HEK293 (cell line): Measurements from ENCODE around the gene PTP4A1.

Experiments
- CTCF ChIA-PET: fragments of 350-600 bp; formaldehyde crosslinking; extraction: SDS; loops from one replicate; lab custom pipeline; 2021; ENCODE audit warnings: antibody characterized with exemption; lab: Yijun Ruan, JAX
- POLR2A ChIA-PET: fragments of 300-600 bp; formaldehyde crosslinking; extraction: SDS; loops from one replicate; lab custom pipeline; 2020; ENCODE audit warnings: antibody characterized with exemption, inconsistent platforms; lab: Yijun Ruan, JAX
- H3K27ac ChIP-seq: fragments of 200-500 bp; sonication (Bioruptor generic); 2 replicates; pipeline ENCODE4 v1.5.1; 2014; ENCODE audit warnings: low read depth, low read length, control low read depth, inconsistent platforms; ENCODE audit errors: extremely low read depth
- H3K36me3 ChIP-seq, 2 experiments: fragments of 200-500 bp in 1 of 2; sonication (Bioruptor generic) in 1 of 2; 1 replicate in 1 of 2; 2 replicates in 1 of 2; pipeline ENCODE4 v1.5.1; 2014 to 2017; ENCODE audit warnings: inconsistent platforms in 2 of 2, low read length in 2 of 2; ENCODE audit not compliant: control insufficient read depth in 2 of 2, insufficient read depth in 1 of 2
- H3K4me1 ChIP-seq: fragments of 200-500 bp; sonication (Bioruptor generic); 2 replicates; pipeline ENCODE4 v1.5.1; 2014; ENCODE audit warnings: mild to moderate bottlenecking, low read length, inconsistent platforms; ENCODE audit not compliant: control insufficient read depth, insufficient read depth
- H3K4me3 ChIP-seq: 2 replicates; pipeline ENCODE4 v1.5.1; 2011; ENCODE audit warnings: low read depth, mild to moderate bottlenecking, control low read depth, low read length, moderate library complexity
- H3K9me3 ChIP-seq: fragments of 200-500 bp; sonication (Bioruptor generic); 2 replicates; pipeline ENCODE4 v1.5.1; 2014; ENCODE audit warnings: low read depth, low read length, inconsistent platforms; ENCODE audit not compliant: control insufficient read depth, insufficient read depth
- BCL11A ChIP-seq: fragments of 450-650 bp; formaldehyde crosslinking; IDR thresholded peaks from 2 replicates; pipeline ENCODE4 v1.5.1; 2016; ENCODE audit warnings: low read depth, missing biosample characterization, missing genetic modification characterization
- KLF9 ChIP-seq: fragments of 450-650 bp; formaldehyde crosslinking; IDR thresholded peaks from 2 replicates; pipeline ENCODE4 v1.5.1; 2016; ENCODE audit warnings: missing biosample characterization, missing genetic modification characterization, low read depth
- OSR2 ChIP-seq: fragments of 450-650 bp; formaldehyde crosslinking; IDR thresholded peaks from 2 replicates; pipeline ENCODE4 v1.5.1; 2016; ENCODE audit warnings: missing biosample characterization, missing genetic modification characterization
- OVOL3 ChIP-seq: fragments of 450-650 bp; formaldehyde crosslinking; IDR thresholded peaks from 2 replicates; pipeline ENCODE4 v1.5.1; 2016; ENCODE audit warnings: missing biosample characterization, missing genetic modification characterization
- SETDB1 ChIP-seq: IDR thresholded peaks from one replicate; pipeline ENCODE4 v1.6.1; 2017; ENCODE audit warnings: mild to moderate bottlenecking, low read length, moderate library complexity, mixed read lengths; ENCODE audit not compliant: insufficient read length
- SP3 ChIP-seq: fragments of 450-650 bp; formaldehyde crosslinking; IDR thresholded peaks from 2 replicates; pipeline ENCODE4 v1.5.1; 2016; ENCODE audit warnings: missing biosample characterization, missing genetic modification characterization
- TRIM28 ChIP-seq: IDR thresholded peaks from 2 replicates; pipeline ENCODE4 v1.6.1; 2011; ENCODE audit warnings: low read length, control low read depth, borderline replicate concordance
- ZBTB17 ChIP-seq: fragments of 450-650 bp; formaldehyde crosslinking; IDR thresholded peaks from 2 replicates; pipeline ENCODE4 v1.5.1; 2016; ENCODE audit warnings: missing biosample characterization, missing genetic modification characterization
- ZBTB20 ChIP-seq: fragments of 450-650 bp; formaldehyde crosslinking; IDR thresholded peaks from 2 replicates; pipeline ENCODE4 v1.5.1; 2016; ENCODE audit warnings: missing biosample characterization, missing genetic modification characterization
- ZEB2 ChIP-seq: fragments of 450-650 bp; formaldehyde crosslinking; IDR thresholded peaks from 2 replicates; pipeline ENCODE4 v1.5.1; 2016; ENCODE audit warnings: missing biosample characterization, missing genetic modification characterization
- ZFHX2 ChIP-seq: fragments of 450-650 bp; formaldehyde crosslinking; conservative IDR thresholded peaks from 2 replicates; pipeline ENCODE4 v1.5.1; 2016; ENCODE audit warnings: missing biosample characterization, missing genetic modification characterization
- ZIC2 ChIP-seq: fragments of 450-650 bp; formaldehyde crosslinking; IDR thresholded peaks from 2 replicates; pipeline ENCODE4 v1.5.1; 2016; ENCODE audit warnings: missing biosample characterization, missing genetic modification characterization
- ZNF121 ChIP-seq: fragments of 450-650 bp; formaldehyde crosslinking; IDR thresholded peaks from 2 replicates; pipeline ENCODE4 v1.5.1; 2016; ENCODE audit warnings: missing biosample characterization, missing genetic modification characterization
- ZNF169 ChIP-seq: fragments of 450-650 bp; formaldehyde crosslinking; IDR thresholded peaks from 2 replicates; pipeline ENCODE4 v1.5.1; 2016; ENCODE audit warnings: missing biosample characterization, missing genetic modification characterization
- ZNF2 ChIP-seq: fragments of 450-650 bp; formaldehyde crosslinking; IDR thresholded peaks from 2 replicates; pipeline ENCODE4 v1.5.1; 2016; ENCODE audit warnings: missing biosample characterization, missing genetic modification characterization
- ZNF341 ChIP-seq: fragments of 450-650 bp; formaldehyde crosslinking; IDR thresholded peaks from 2 replicates; pipeline ENCODE4; 2016; ENCODE audit warnings: low read depth, missing biosample characterization, missing genetic modification characterization
- ZNF501 ChIP-seq: fragments of 450-650 bp; formaldehyde crosslinking; IDR thresholded peaks from 2 replicates; pipeline ENCODE4 v1.5.1; 2016; ENCODE audit warnings: missing biosample characterization, missing genetic modification characterization
- ZNF510 ChIP-seq: fragments of 450-650 bp; formaldehyde crosslinking; IDR thresholded peaks from 2 replicates; pipeline ENCODE4 v1.5.1; 2018; ENCODE audit warnings: mild to moderate bottlenecking, missing genetic modification characterization, missing biosample characterization; ENCODE audit not compliant: insufficient replicate concordance
- ZNF518A ChIP-seq: fragments of 450-650 bp; formaldehyde crosslinking; conservative IDR thresholded peaks from 2 replicates; pipeline ENCODE4 v1.5.1; 2016; ENCODE audit warnings: low read depth, missing biosample characterization, missing genetic modification characterization
- ZNF521 ChIP-seq: fragments of 450-650 bp; formaldehyde crosslinking; IDR thresholded peaks from 2 replicates; pipeline ENCODE4 v1.5.1; 2017; ENCODE audit warnings: missing biosample characterization, mild to moderate bottlenecking, missing genetic modification characterization
- ZNF558 ChIP-seq: fragments of 450-650 bp; formaldehyde crosslinking; IDR thresholded peaks from 2 replicates; pipeline ENCODE4 v1.5.1; 2016; ENCODE audit warnings: missing biosample characterization, missing genetic modification characterization
- ZNF600 ChIP-seq: fragments of 450-650 bp; formaldehyde crosslinking; IDR thresholded peaks from 2 replicates; pipeline ENCODE4 v1.5.1; 2016; ENCODE audit warnings: missing biosample characterization, missing genetic modification characterization
- ZNF654 ChIP-seq: fragments of 450-650 bp; formaldehyde crosslinking; IDR thresholded peaks from 2 replicates; pipeline ENCODE4 v1.5.1; 2016; ENCODE audit warnings: low read depth, missing biosample characterization, missing genetic modification characterization
- ZNF660 ChIP-seq: fragments of 450-650 bp; IDR thresholded peaks from 2 replicates; pipeline ENCODE4 v1.5.1; 2018; ENCODE audit warnings: missing biosample characterization, mild to moderate bottlenecking, missing genetic modification characterization
- ZNF677 ChIP-seq: fragments of 450-650 bp; IDR thresholded peaks from 2 replicates; pipeline ENCODE4 v1.5.0; 2018; ENCODE audit warnings: missing biosample characterization, mild to moderate bottlenecking, missing genetic modification characterization, moderate library complexity
- ZNF837 ChIP-seq: fragments of 450-650 bp; formaldehyde crosslinking; IDR thresholded peaks from 2 replicates; pipeline ENCODE4 v1.5.1; 2016; ENCODE audit warnings: missing biosample characterization, missing genetic modification characterization
- ZSCAN30 ChIP-seq: fragments of 450-650 bp; IDR thresholded peaks from 2 replicates; pipeline ENCODE4 v1.5.1; 2018; ENCODE audit warnings: missing biosample characterization, mild to moderate bottlenecking, missing genetic modification characterization, moderate library complexity
- TF ChIP-seq, protein P1 (sequence below): sonication (generic); formaldehyde crosslinking; IDR thresholded peaks from 2 replicates; pipeline ENCODE4 v1.8.1; 2022; ENCODE audit warnings: mild to moderate bottlenecking, moderate library complexity, missing genetic modification reagents
- TF ChIP-seq, protein P2 (sequence below): fragments of 450-650 bp; formaldehyde crosslinking; conservative IDR thresholded peaks from 2 replicates; pipeline ENCODE4 v1.5.1; 2016; ENCODE audit warnings: low read depth, missing biosample characterization, missing genetic modification characterization

Gene PTP4A1

DNA sequence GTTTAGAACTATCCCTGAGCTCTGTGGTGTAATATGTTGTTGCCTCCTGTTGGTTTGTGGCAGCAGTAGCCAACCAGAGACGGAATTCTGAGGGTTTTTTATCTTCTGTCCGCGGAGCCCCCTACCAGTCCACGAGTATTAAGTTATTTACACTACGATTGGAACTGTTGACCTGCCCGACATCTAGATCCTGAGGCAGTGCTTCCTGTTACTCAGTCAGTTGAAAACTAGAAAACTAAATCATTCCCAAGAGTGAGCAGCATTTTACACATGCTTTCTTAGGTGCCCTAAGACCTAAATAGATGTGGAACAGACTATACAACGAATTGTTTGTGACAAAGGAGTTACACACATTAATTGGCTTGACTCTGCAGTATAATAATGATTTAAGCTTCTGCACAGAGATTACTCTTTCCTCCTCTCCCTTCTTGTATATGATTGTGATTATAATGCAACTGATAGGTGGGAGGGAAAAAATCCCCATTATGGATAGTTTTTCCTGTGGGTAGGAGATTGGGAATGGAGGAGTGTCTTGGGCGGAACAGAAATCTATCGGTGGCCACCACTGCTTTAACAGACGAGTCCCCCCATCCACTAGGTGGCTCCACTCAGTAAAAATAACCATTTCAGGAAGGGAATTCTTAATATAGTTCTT is 1.7 kb downstream of the PTP4A1 start:
- ChIA-PET POLR2A (interaction anchor here (0.6 to 2.0 kb wide), 14 partner anchors 9 to 256 kb away, joined by 3 to 13 read pairs (median 4); partner anchors contain the start of gene PHF3), CTCF (interaction anchor here (0.6 to 2.5 kb wide), 46 partner anchors 8 to 683 kb away, joined by 3 to 24 read pairs (median 4); partner anchors contain the start of gene PHF3)
- Histone ChIP-seq H3K4me1 (peaks cover 17% of the 10 kb centered on the region; the same call in 1 of the 2 replicates), H3K36me3 (peaks cover 28 to 35% of the 10 kb centered on the region in 2 experiments), H3K4me3 (peak overlapping the region; percentile 96), H3K27ac (peak overlapping the region; percentile 96), H3K9me3 (no peaks in the 10 kb centered on the region)
- TF ChIP-seq, protein P1, sequence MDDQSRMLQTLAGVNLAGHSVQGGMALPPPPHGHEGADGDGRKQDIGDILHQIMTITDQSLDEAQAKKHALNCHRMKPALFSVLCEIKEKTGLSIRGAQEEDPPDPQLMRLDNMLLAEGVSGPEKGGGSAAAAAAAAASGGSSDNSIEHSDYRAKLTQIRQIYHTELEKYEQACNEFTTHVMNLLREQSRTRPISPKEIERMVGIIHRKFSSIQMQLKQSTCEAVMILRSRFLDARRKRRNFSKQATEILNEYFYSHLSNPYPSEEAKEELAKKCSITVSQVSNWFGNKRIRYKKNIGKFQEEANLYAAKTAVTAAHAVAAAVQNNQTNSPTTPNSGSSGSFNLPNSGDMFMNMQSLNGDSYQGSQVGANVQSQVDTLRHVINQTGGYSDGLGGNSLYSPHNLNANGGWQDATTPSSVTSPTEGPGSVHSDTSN (CRISPR knock-in tag) = no peak
- no peak for TF ChIP-seq ZNF677 (tag by site-specific recombination)
- TF ChIP-seq ZNF837 (tag by site-specific recombination) = no peak
- peak; percentile 10; the same call in 1 of the 2 replicates for TF ChIP-seq ZNF2 (tag by site-specific recombination)
- TF ChIP-seq ZNF341 = no peak
- no peak for TF ChIP-seq OSR2
- TF ChIP-seq ZBTB20 (tag by site-specific recombination) = peak; percentile 0
- no peak for TF ChIP-seq ZNF510
- TF ChIP-seq, protein P2, sequence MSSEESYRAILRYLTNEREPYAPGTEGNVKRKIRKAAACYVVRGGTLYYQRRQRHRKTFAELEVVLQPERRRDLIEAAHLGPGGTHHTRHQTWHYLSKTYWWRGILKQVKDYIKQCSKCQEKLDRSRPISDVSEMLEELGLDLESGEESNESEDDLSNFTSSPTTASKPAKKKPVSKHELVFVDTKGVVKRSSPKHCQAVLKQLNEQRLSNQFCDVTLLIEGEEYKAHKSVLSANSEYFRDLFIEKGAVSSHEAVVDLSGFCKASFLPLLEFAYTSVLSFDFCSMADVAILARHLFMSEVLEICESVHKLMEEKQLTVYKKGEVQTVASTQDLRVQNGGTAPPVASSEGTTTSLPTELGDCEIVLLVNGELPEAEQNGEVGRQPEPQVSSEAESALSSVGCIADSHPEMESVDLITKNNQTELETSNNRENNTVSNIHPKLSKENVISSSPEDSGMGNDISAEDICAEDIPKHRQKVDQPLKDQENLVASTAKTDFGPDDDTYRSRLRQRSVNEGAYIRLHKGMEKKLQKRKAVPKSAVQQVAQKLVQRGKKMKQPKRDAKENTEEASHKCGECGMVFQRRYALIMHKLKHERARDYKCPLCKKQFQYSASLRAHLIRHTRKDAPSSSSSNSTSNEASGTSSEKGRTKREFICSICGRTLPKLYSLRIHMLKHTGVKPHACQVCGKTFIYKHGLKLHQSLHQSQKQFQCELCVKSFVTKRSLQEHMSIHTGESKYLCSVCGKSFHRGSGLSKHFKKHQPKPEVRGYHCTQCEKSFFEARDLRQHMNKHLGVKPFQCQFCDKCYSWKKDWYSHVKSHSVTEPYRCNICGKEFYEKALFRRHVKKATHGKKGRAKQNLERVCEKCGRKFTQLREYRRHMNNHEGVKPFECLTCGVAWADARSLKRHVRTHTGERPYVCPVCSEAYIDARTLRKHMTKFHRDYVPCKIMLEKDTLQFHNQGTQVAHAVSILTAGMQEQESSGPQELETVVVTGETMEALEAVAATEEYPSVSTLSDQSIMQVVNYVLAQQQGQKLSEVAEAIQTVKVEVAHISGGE = 0 out of 2 replicates have a peak, but pooled peaks have one; percentile 6
- 0 out of 2 replicates have a peak, but pooled peaks have one; percentile 39 for TF ChIP-seq ZNF518A
- peak; percentile 55; the same call in 1 of the 2 replicates for TF ChIP-seq ZEB2 (tag by site-specific recombination)
- TF ChIP-seq ZFHX2 (tag by site-specific recombination) = peak; percentile 38; the same call in 1 of the 2 replicates
- TF ChIP-seq ZSCAN30 (tag by site-specific recombination) = peak; percentile 69; the same call in 1 of the 2 replicates
- TF ChIP-seq ZNF169 (tag by site-specific recombination) = no peak
- peak; percentile 27; the same call in 1 of the 2 replicates for TF ChIP-seq ZNF501 (tag by site-specific recombination)
- TF ChIP-seq ZNF521 (tag by site-specific recombination) = no peak
- peak; percentile 92 for TF ChIP-seq TRIM28
- TF ChIP-seq ZIC2 = 0 out of 2 replicates have a peak, but pooled peaks have one; percentile 28
- TF ChIP-seq ZNF654 = peak; percentile 10; the same call in 1 of the 2 replicates
- peak; percentile 21; the same call in 1 of the 2 replicates for TF ChIP-seq ZNF600 (tag by site-specific recombination)
- peak; percentile 35; the same call in 1 of the 2 replicates for TF ChIP-seq SP3 (tag by site-specific recombination)
- TF ChIP-seq BCL11A (tag by site-specific recombination) = no peak
- peak; percentile 81 for TF ChIP-seq ZNF660
- TF ChIP-seq ZBTB17 = peak; percentile 48; the same call in 1 of the 2 replicates
- TF ChIP-seq OVOL3 = no peak
- peak; percentile 86 for TF ChIP-seq SETDB1
- TF ChIP-seq KLF9 (tag by site-specific recombination) = peak; percentile 12; the same call in 1 of the 2 replicates
- TF ChIP-seq ZNF558 (tag by site-specific recombination) = 0 out of 2 replicates have a peak, but pooled peaks have one; percentile 22
- no peak for TF ChIP-seq ZNF121
